Measurements from ENCODE around the gene SMIM33.

- TF ChIP-seq POLR2A (IDR thresholded peaks at IDR 0.05) (no peak), CTCF (IDR thresholded peaks at IDR 0.05) (no peak)
Observed at GRCh38 chr5:139494832-139495231, 24.0 kb downstream of the SMIM33 start.
